Fibroblast of mammary gland (primary cell): ENCODE data around the gene PHLDA3.
A peak's percentile ranks its signal among the peaks of the same experiment; 100 is the strongest.

Source experiments
- DNase-seq: peaks from one replicate; pipeline ENCODE4 v3.0.0-alpha.2; 2010; ENCODE audit warnings: low read depth
- H3K4me3 ChIP-seq: 2 replicates; pipeline ENCODE4 v1.5.1; 2011; ENCODE audit warnings: low read depth, mild to moderate bottlenecking, low read length, moderate library complexity; ENCODE audit not compliant: control insufficient read depth
- TF ChIP-seq, protein P1 (sequence below): conservative IDR thresholded peaks from 2 replicates; pipeline ENCODE4 v1.5.1; 2011; ENCODE audit warnings: low read depth, low read length, inconsistent platforms; ENCODE audit not compliant: control insufficient read depth, insufficient read depth

Gene PHLDA3

GRCh38 chr1:201448990-201449389, 20.0 kb downstream of the PHLDA3 start:
- TF ChIP-seq, protein P1, sequence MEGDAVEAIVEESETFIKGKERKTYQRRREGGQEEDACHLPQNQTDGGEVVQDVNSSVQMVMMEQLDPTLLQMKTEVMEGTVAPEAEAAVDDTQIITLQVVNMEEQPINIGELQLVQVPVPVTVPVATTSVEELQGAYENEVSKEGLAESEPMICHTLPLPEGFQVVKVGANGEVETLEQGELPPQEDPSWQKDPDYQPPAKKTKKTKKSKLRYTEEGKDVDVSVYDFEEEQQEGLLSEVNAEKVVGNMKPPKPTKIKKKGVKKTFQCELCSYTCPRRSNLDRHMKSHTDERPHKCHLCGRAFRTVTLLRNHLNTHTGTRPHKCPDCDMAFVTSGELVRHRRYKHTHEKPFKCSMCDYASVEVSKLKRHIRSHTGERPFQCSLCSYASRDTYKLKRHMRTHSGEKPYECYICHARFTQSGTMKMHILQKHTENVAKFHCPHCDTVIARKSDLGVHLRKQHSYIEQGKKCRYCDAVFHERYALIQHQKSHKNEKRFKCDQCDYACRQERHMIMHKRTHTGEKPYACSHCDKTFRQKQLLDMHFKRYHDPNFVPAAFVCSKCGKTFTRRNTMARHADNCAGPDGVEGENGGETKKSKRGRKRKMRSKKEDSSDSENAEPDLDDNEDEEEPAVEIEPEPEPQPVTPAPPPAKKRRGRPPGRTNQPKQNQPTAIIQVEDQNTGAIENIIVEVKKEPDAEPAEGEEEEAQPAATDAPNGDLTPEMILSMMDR, result no peak
- H3K4me3 ChIP-seq, result no peak overlapping the region
- DNase-seq, result no peak

- TF ChIP-seq, protein P1, result peak; percentile 73
- no peak overlapping the region for H3K4me3 ChIP-seq
- peak; percentile 75 for DNase-seq
Measured at GRCh38 chr1:201447903-201448871, 20.8 kb downstream of the PHLDA3 start.

DNA sequence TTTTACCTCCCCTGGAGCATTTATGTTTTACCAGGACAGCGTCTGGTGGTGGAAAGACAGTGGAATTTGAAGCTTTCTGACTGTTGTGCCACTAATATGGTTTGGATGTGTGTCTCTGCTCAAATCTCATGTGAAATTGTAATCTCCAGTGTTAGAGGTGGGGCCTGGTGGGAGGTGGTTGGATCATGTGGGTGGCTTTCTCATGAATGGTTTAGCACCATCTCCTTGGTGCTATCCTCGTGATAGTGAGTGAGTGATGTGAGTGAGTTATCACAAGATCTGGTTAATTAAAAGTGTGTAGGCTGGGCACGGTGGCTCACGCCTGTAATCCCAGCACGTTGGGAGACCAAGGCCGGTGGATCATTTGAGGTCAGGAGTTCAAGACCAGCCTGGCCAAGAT, 23.7 kb downstream of the PHLDA3 start:
- no peak overlapping the region for H3K4me3 ChIP-seq
- TF ChIP-seq, protein P1, result no peak
- no peak for DNase-seq

DNA sequence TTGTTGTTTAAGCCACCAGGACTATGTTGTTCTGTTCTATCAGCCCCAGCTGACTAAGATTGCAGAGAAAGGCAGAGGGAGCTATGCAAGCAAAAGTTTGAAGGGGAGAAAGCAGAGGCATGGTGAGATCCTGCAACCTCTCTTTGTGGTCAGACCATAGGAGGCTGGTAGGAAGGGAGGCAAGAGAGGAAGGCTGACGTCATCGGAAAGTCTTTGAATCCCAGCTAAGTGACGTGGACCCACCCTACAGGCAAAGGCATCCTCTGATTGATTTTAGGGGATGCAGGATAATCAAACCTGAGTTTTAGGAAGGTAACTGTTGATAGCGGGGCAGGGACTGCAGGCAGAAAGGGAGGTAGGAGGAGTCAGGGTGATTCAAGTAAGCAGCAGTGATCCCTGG, 24.2 kb downstream of the PHLDA3 start:
- no peak overlapping the region for H3K4me3 ChIP-seq
- DNase-seq, result peak; percentile 17
- TF ChIP-seq, protein P1, result no peak

GRCh38 chr1:201443747-201444146, 25.2 kb downstream of the PHLDA3 start:
- H3K4me3 ChIP-seq, result no peak overlapping the region
- TF ChIP-seq, protein P1, result no peak
- DNase-seq, result no peak

DNA sequence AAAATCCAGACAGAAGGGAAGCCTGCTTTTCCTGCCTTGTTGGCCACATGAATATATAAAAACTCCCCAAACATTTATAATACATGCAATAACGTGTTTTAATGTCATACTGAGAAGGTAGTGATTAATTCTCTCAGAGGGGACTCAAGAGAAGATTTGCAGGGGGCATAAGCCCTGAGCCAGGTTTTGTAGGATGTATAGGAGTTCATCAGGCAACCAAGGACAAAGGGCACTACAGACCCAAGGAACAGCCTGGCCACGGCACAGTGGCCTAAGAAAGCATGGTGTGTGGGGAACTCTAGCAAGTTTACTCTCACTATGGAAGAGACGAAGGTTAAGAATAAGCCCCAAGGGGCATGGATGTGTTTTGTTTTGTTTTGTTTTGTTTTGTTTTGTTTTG, 32.0 kb downstream of the PHLDA3 start:
- DNase-seq, result no peak
- TF ChIP-seq, protein P1, result no peak
- no peak overlapping the region for H3K4me3 ChIP-seq
